GM21576 (cell line): ENCODE data around the gene DGKB.

Experiments
- ATAC-seq: cut with Tn5 transposase; IDR thresholded peaks from one replicate; pipeline ENCODE4 v1.9.1; 2021; ENCODE audit warnings: mild to moderate bottlenecking, moderate library complexity; ENCODE audit not compliant: unreplicated experiment

Gene DGKB

DNA sequence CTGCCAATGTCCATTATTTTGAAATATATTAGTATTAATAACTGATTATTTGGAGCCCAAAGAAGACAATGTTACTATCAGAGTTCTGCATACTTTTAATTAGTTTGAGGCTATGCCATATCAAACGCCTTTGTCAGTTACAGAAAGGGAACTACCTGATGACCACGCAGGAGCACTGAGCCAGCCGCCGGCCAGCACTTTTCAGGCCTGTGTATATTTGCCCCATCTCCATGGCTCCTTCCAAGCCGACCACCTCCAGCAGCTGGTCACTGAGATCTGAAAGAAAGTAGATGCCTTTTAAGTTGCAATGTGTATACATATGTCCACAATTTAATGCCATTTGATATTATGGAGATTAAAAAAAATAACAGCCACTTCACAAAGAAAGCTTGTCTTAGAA is 724.7 kb downstream of the DGKB start:
- ATAC-seq, result no peak

DNA sequence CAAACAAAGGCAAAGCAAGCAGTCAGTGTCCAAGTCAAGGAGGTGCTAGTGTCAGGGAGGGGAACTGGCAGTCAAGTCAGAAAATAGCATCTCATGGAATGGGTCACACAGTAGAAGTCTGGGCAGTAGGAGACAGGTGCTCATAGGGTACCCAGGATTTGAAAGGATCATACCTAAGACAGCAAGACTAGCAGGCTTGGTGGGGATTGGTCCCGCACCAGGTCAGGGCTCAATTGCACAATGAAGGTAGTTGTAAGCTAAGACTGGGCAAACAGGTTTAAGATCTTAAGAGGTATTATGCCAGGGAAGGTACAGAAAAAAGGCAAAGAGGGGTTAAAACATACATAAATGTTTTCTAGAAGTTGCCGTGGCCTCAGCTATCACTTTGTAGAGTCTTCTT is 731.7 kb downstream of the DGKB start:
- no peak for ATAC-seq

DNA sequence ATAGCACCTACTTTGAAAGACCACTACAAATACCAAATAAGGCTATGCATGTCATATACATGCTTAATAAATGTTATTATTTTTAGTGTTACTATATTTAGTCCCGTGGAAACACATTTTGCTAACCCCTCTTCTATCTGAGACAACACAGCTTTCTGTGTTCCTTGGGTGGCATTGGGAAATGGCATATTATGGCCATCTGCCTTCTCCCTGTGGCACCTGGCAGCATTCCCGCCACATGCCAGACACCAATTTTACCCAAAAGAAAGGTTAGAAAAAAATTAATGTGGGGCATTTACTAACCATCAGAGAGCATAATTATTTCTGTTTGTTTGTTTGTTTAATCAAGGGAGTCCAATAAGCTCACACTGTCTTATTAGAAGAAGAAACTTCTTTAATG is 744.4 kb downstream of the DGKB start:
- ATAC-seq, result no peak

DNA sequence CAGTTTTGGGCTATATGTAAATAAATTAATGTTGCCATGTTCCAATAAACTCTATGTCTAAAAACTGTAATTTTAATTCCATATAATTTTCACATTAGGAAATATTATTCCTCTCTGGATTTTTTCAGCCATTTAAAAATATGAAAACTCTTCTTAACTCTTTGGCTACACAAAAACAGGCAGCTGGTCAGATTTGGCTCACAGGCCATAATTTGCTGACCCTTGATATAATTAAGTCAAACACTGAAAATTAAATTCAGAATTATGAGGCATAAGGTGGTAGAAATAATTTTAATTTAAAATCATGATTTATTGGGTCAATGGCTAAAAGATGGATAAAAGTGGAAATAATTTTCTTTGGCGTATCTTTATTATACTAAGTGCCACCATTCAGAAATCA is 746.1 kb downstream of the DGKB start:
- no peak for ATAC-seq

DNA sequence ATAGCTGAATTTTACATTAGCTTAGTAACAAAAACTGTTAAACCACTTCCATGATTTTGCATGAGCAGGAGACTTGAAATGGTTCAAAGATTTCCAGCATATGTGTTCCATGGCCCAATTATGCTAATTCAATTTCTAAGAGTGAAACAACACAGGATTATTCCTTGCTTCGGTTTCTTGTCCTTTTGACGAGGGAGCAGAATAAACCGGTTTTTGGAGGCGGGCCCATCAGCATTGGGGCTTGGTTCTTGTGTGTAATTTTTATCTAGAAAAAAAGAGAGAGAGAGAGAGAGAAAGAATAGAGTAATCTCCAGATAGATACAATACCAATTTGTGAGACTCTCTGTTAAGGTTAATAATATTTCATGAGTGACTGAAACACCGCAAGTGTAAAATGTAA is 753.6 kb downstream of the DGKB start:
- no peak for ATAC-seq

DNA sequence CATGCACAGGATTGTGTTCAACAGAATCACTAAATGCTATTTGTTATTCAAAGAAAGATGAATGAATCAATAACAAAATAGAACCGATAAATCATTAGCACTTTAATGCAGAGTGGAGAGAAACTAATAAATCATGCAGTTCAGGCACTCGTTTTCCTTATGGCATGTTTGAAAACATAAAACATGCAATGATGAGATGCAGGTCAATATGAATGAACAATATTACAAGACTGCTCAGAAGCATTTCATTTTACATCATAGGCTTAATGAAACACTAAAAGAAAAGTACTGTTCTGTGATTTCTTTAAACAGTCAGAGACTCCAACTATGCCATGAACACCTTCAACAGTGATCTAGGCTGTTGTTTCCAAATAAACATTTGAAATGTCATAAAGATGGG is 755.0 kb downstream of the DGKB start:
- ATAC-seq, result no peak

DNA sequence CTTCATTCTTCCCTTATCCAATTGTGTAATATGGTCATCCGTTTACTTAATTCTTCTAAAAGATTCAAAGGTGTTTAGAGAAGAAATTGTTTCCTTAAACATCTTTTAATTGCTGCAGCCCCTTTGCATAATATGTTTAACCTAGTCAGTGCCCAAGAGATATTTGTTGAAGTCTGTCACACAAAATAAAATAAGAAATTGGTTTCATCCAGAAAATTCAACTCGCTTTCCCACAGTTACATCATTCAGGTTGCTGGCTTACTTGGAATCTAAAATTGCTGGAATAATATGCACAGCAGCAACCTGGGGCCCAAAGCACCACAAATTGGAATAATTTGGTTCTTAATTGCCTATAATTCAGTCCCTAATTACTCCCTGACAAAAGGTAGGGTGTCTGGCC is 758.0 kb downstream of the DGKB start:
- ATAC-seq, result no peak

DNA sequence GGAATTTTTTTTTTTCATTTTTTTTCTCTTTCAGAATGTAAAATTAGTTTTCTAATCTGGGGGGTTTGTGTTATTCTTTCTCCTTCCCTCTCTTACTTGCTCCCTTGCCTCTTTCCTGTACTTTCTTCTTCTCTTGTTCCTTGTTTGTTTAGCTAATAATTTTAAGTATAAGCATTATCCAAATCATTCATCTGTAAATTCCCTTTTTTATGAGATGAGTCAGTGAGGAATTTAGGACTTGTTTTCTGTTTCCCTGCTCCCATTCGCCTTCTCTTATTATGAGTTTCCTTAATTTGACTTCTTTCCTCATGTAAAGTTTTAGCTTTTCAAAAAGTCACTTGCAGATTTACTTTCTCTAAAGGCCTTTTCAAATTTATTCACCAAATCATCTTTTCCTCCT is 758.4 kb downstream of the DGKB start:
- no peak for ATAC-seq

DNA sequence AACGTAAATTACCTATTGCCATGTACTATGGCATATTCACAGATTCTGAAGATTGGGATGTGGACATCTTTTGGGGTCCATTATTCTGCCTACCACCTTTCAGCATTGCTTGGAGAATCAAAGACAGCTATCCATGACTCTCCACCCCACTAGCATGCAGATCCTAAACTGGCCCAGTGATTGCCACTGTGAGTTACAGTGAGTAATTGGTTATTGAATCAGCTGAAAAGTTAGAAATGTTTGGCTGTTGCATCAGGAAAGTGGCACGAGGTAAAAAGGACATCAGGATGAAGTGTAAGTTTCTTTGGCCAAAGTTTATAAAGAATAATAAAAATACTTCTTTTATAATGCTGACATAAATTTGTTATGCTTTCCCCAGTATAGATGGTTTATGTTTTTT is 764.9 kb downstream of the DGKB start:
- no peak for ATAC-seq

DNA sequence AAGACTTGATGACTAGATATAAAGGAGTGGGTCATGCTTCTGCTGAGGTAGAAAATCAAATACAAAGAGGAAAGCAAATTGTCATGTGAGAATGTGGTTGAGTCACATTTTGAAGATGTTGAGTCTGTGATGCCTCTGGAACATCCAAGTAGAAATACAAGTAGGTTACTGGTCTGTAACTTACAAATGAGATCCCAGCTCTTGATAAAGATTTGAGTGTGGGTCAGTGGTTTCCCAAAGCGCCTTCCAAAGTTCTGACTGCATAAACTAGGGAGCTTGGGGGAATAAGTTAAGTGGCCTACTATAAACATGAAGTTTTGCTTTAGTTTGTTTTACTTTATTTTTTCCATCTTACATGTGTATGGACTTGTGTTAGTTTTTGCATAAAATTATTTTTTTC is 768.8 kb downstream of the DGKB start:
- ATAC-seq, result no peak

DNA sequence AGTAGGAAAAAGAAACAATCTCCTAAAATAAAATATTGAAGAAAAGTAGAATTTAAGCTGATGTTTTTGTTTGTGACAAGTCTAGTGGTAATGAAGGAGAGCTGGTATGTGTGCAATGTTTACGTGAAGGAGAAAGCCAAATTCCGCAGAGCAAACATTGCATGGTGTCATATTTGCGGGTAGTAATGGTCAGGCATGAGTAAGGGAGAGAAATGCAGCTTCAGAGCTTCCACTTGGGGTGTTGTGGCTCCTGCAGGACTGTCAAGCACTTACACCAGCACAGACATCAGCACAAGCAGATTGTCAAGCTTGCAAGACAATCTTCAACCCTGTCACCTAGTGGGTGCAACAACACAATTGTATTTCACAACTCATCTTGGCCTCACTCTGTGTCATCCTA is 776.6 kb downstream of the DGKB start:
- no peak for ATAC-seq

DNA sequence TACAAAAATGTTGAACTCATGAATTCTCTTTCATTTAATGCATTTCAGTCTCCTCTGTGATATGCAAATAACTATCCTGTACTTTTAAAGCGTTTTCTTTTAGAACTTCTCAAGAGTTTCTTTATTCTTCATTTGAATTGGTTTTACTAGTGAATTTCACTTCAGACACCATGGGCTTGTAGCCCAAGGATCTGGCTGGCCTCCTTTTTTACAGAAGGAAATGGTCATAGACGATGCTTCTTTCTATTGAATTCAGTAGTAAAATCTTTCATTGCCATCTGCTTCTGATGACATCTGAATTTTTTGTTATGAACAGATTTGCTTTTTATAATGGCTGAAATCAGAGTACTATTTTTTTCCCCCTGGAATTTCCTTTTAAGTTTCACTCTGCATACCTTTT is 777.8 kb downstream of the DGKB start:
- no peak for ATAC-seq

DNA sequence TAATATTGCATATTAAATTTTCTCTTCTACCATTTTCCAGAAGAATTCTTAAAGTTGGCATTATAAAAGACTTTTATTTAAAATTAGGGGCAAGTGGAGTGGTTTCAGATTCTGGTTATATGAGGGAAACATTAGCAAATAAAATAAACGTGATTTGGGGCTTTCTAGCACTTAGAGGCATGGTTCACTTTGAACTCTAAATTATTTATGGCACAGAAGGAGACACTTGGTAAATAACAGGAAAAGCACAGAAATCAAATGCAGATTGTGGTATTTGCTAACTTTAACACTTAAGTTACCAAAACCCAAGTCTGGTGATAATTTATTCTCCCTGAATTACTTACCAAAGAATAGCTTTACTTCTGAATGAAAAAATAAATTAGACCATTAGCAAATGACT is 778.6 kb downstream of the DGKB start:
- ATAC-seq, result no peak

DNA sequence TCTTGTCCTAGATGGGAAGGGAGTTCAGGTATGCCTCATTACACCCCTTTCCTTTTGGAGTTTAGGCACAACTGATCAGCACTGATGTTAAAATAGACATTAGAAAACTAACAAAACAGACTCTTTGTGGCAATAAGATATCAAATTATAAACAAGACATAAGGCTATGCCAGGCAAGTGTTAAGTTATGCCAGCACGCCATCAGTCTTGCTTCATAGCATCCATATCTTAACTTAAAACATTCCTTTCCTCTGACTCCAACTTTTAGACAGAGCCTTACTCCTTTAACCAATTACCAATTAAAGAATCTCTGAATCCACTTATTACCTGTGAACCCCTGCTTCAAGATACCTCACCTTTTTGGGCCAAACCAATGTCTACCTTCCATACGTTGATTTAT is 786.9 kb downstream of the DGKB start:
- ATAC-seq, result no peak

DNA sequence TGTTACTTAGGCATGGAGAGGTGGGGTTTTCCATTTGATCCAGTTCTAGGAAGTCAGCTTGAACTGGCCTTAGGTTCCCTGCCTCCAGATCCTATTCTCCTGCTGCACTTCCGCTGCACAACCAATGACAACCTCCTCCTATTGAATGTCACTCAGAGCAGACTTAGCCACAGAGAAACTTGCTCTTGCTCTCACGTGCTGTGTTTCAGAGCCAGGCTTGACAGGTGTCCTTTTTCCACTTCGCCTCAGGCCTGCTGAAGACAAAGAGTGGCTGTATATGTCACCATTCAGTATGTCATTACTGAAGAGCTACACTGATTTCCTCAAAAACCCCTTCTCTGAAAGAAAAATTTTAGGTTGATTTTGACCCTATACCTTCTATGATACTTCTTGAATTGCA is 797.7 kb downstream of the DGKB start:
- ATAC-seq, result no peak

DNA sequence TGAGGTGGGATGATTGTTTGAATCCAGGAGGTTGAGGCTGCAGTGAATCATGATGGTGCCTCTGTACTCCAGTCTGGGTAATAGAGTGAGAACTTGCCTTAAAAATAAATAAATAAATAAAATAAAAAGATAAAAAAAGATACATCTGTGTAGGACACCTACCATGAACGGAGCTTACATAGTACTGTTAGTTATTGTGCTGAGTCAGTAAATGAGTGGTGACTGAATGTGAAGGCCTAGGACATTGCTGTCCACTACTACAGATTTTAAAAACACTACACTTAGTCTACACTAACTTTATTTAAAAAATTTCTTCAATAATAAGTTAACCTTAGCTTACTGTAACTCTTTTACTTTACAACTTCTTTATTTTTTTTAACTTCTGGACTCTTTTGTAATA is 806.4 kb downstream of the DGKB start:
- ATAC-seq, result no peak

DNA sequence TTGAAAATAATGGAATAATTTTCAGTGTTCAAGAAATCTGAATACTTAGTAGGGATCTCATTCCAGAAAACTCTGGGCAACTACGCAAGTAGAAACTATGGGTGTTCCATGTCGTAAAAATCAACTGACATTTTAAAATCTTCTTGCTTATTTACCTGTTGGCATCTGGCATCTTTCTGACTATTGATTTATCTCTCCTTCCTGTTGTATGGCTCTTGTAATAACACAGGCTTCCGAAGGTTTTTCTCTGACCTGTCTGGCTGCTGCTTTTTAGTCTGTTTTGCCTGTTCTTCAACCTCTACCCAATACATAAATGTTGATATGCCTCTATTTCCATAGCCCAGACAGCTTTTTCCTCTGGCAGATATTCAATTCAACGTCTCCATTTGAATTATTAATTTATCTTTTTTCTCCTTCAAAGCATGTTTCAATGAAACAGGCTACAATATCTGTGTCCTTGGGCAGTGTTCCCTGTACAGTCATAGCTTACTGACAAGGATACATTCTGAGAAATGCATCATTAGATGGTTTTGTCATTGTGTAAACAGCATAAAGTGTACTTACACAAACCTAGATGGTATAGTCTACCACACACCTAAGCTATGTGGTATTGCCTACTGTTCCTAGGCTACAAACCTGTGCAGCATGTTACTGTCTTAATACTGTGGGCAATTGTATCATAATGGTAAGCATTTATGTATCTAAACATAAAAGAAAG is 807.2 kb downstream of the DGKB start:
- no peak for ATAC-seq
